Suprapubic skin (tissue), 4 donors: ENCODE data around the gene CEP85L. TPM values are rescaled to one million over a fixed set of nuclear protein-coding genes. Genes with fewer than 3 reads are reported as not detected.

Source experiments
- DNase-seq, 2 donors: peaks; one replicate each; pipeline ENCODE4 v3.0.0-alpha.2; 2019; ENCODE audit warnings: low spot score in 2 of 2
- H3K27ac ChIP-seq: fragments of 200-600 bp; sonication (generic); one replicate; pipeline ENCODE4 v1.5.1; 2019
- H3K27me3 ChIP-seq: fragments of 200-600 bp; sonication (generic); one replicate; pipeline ENCODE4 v1.5.1; 2019
- H3K36me3 ChIP-seq: fragments of 200-600 bp; sonication (generic); one replicate; pipeline ENCODE4 v1.5.1; 2019
- H3K4me1 ChIP-seq: fragments of 200-600 bp; sonication (generic); one replicate; pipeline ENCODE4 v1.5.1; 2019
- H3K4me3 ChIP-seq: fragments of 200-600 bp; sonication (generic); one replicate; pipeline ENCODE4 v1.5.1; 2019; ENCODE audit warnings: mild to moderate bottlenecking
- H3K9me3 ChIP-seq: fragments of 200-600 bp; sonication (generic); one replicate; pipeline ENCODE4 v1.5.1; 2019
- EP300 ChIP-seq: sonication (generic); formaldehyde crosslinking; IDR thresholded peaks from one replicate; pipeline ENCODE4 v1.6.1; 2017; ENCODE audit warnings: antibody characterized with exemption
- POLR2A ChIP-seq, 2 donors: fragments of 450-650 bp; IDR thresholded peaks; one replicate each; pipeline ENCODE4 v1.6.1; 2017; ENCODE audit warnings: antibody characterized with exemption in 2 of 2, mild to moderate bottlenecking in 2 of 2, moderate library complexity in 2 of 2
- POLR2AphosphoS5 ChIP-seq, 3 donors: sonication (generic); formaldehyde crosslinking; IDR thresholded peaks; one replicate each; pipeline ENCODE4 v1.6.1; 2017; ENCODE audit warnings: antibody characterized with exemption in 3 of 3
- WGBS: methylation state at CpG from one replicate; pipeline ENCODE4 v1.1.5; 2018; 5-methylcytosine and 5-hydroxymethylcytosine counted together
- total RNA-seq, 4 donors: library from RNA; depleted of rRNA; stranded (reverse); fragments of >200 nt; gene quantifications; one replicate each; pipeline ENCODE4 v1.1.0, GENCODE V29; 2016
- TF ChIP-seq, protein P1 (sequence below), 2 donors: fragments of 200-600 bp in 1 of 2; fragments of 450-650 bp in 1 of 2; sonication (generic) in 1 of 2; IDR thresholded peaks; one replicate each; pipeline ENCODE4 v1.5.1; 2016 to 2019; ENCODE audit warnings: antibody characterized with exemption in 2 of 2, mild to moderate bottlenecking in 1 of 2, moderate library complexity in 1 of 2

Gene CEP85L
- total RNA-seq, 4 donors from 2014 or later = 4.7 to 9.5 (median 5.3) TPM

DNA sequence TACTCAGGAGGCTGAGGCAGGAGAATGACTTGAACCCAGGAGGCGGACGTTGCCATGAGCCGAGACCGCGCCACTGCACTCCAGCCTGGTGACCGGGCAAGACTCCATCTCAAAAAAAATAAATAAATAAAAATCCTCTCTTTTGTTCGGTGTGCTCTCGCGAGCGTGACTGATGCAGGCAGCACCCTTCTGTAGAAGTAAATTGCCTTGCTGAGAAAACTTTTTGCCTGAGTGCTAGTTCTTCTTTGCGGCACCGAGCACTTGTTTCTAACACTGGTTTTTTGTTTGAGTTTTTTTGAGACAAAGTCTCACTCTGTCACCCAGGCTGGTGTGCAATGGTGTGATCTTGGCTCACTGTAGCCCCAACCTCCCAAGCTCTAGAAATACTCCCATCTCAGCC, 72.8 kb downstream of the CEP85L start:
- Histone ChIP-seq H3K27ac (no peak overlapping the region), H3K9me3 (peaks cover 19% of the 10 kb centered on the region), H3K4me3 (no peak overlapping the region), H3K27me3 (no peaks in the 10 kb centered on the region), H3K36me3 (no peaks in the 10 kb centered on the region), H3K4me1 (no peaks in the 10 kb centered on the region)
- 97% methylated on average over 12 of the region's 12 CpGs for WGBS
- DNase-seq = no peak
- TF ChIP-seq EP300 (no peak), POLR2AphosphoS5 (IDR thresholded peaks at IDR 0.05) (no peak), POLR2A (IDR thresholded peaks at IDR 0.05) (no peak)
- TF ChIP-seq, protein P1, sequence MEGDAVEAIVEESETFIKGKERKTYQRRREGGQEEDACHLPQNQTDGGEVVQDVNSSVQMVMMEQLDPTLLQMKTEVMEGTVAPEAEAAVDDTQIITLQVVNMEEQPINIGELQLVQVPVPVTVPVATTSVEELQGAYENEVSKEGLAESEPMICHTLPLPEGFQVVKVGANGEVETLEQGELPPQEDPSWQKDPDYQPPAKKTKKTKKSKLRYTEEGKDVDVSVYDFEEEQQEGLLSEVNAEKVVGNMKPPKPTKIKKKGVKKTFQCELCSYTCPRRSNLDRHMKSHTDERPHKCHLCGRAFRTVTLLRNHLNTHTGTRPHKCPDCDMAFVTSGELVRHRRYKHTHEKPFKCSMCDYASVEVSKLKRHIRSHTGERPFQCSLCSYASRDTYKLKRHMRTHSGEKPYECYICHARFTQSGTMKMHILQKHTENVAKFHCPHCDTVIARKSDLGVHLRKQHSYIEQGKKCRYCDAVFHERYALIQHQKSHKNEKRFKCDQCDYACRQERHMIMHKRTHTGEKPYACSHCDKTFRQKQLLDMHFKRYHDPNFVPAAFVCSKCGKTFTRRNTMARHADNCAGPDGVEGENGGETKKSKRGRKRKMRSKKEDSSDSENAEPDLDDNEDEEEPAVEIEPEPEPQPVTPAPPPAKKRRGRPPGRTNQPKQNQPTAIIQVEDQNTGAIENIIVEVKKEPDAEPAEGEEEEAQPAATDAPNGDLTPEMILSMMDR (IDR thresholded peaks at IDR 0.05) = no peak

DNA sequence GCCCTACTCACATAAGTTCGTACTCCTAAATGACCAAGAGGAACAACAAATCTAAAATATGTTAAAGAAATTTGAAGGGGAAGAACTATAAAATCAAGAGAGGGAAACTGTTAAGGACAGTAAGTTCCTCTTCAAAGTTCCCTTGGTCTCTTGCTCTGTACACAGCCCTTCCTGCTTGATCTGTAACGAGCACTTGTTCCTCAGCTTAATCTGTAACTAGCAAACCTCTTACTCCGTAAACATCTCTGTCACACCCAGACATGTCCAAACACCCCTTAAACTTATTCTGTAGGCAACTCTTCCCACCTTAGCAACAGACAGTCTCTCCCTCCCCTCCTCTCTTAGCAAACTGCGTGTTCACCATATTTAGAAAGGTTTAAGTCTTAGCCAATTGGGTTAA, 73.4 kb downstream of the CEP85L start:
- DNase-seq = no peak
- H3K27me3 ChIP-seq = no peaks in the 10 kb centered on the region
- WGBS = 72% methylated on average over 4 of the region's 4 CpGs
- no peak overlapping the region for H3K27ac ChIP-seq
- TF ChIP-seq EP300 (no peak), POLR2AphosphoS5 (IDR thresholded peaks at IDR 0.05) (no peak), POLR2A (IDR thresholded peaks at IDR 0.05) (no peak)
- TF ChIP-seq, protein P1 (IDR thresholded peaks at IDR 0.05) = no peak
- H3K36me3 ChIP-seq = no peaks in the 10 kb centered on the region
- no peaks in the 10 kb centered on the region for H3K4me1 ChIP-seq
- H3K9me3 ChIP-seq = peaks cover 19% of the 10 kb centered on the region
- no peak overlapping the region for H3K4me3 ChIP-seq

GRCh38 chr6:118574051-118574865, 77.1 kb downstream of the CEP85L start:
- Histone ChIP-seq H3K27me3 (no peaks in the 10 kb centered on the region), H3K4me1 (no peaks in the 10 kb centered on the region), H3K4me3 (no peak overlapping the region), H3K9me3 (peaks cover 19% of the 10 kb centered on the region), H3K36me3 (no peaks in the 10 kb centered on the region), H3K27ac (no peak overlapping the region)
- DNase-seq = no peak
- 97% methylated on average over 13 of the region's 13 CpGs for WGBS
- TF ChIP-seq, protein P1 (IDR thresholded peaks at IDR 0.05) = no peak
- no peak for TF ChIP-seq POLR2AphosphoS5 (IDR thresholded peaks at IDR 0.05)
- TF ChIP-seq POLR2A (IDR thresholded peaks at IDR 0.05) = no peak
- TF ChIP-seq EP300 = no peak

DNA sequence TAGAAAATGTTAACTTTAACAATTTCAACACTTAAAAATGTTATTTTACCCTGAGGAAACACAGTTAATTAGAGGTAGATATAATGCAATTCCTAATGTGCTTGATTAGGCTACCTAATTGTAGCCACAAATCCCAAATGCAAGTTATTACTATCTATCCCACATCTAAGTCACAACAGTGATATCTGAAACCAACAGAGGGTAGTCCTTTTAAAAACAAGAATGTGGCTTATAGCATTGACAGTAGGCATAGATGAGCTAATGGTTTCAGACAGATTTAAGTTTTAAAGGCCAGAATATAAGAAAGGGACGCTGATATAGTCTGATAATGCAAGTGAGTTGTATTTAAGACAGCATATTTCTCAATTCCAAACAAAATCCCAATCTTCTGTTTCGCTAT, 80.3 kb downstream of the CEP85L start:
- DNase-seq = no peak
- peaks cover 12% of the 10 kb centered on the region for H3K9me3 ChIP-seq
- H3K4me3 ChIP-seq = no peak overlapping the region
- no peaks in the 10 kb centered on the region for H3K36me3 ChIP-seq
- TF ChIP-seq POLR2AphosphoS5 (IDR thresholded peaks at IDR 0.05) = no peak
- TF ChIP-seq POLR2A (IDR thresholded peaks at IDR 0.05) = no peak
- TF ChIP-seq EP300 = no peak
- TF ChIP-seq, protein P1 (IDR thresholded peaks at IDR 0.05) = no peak
- 95% methylated on average over 2 of the region's 2 CpGs for WGBS
- no peak overlapping the region for H3K27ac ChIP-seq
- no peaks in the 10 kb centered on the region for H3K27me3 ChIP-seq
- H3K4me1 ChIP-seq = peaks cover 6% of the 10 kb centered on the region

GRCh38 chr6:118569498-118569897, 81.9 kb downstream of the CEP85L start:
- Histone ChIP-seq H3K4me3 (no peak overlapping the region), H3K9me3 (peaks cover 6% of the 10 kb centered on the region), H3K4me1 (peaks cover 6% of the 10 kb centered on the region), H3K27ac (no peak overlapping the region), H3K27me3 (no peaks in the 10 kb centered on the region), H3K36me3 (no peaks in the 10 kb centered on the region)
- DNase-seq = no peak
- TF ChIP-seq POLR2AphosphoS5 (IDR thresholded peaks at IDR 0.05) = no peak
- TF ChIP-seq EP300 = no peak
- TF ChIP-seq, protein P1 (IDR thresholded peaks at IDR 0.05) = no peak
- no peak for TF ChIP-seq POLR2A (IDR thresholded peaks at IDR 0.05)
- WGBS = 92% methylated on average over 1 of the region's 1 CpG
